ENCODE measurements around the gene ZNF280B. TPM values are rescaled to one million over a fixed set of nuclear protein-coding genes. Genes with fewer than 3 reads are reported as not detected.

Gene ZNF280B
- total and polyA plus RNA-seq, 2 of the 13 experiments (the other 11 are each of a cell fraction or from before 2014, with no cell fraction given) = 3.7 to 3.9 TPM

- Histone ChIP-seq H3K79me2 (ENCODE audit: insufficient read depth, low read length) (no peaks in the 10 kb centered on the region), H3K4me2 (ENCODE audit: low read depth, low read length) (no peak overlapping the region), H2AFZ (ENCODE audit: low read length) (no peak overlapping the region), H3K27ac (ENCODE audit: extremely low read length, insufficient read depth, low read length) (no peak overlapping the region), H4K20me1 (ENCODE audit: insufficient read depth, low read length) (no peaks in the 10 kb centered on the region), H3K9ac (ENCODE audit: insufficient read depth, low read depth, low read length) (no peak overlapping the region), H3K9me3 (ENCODE audit: low read length) (no peaks in the 10 kb centered on the region), H3K4me3 (replicated peaks in 1 of 3; ENCODE audit: insufficient read depth in 1 of 3, low read depth in 2 of 3, low read length in 3 of 3) (no peak overlapping the region), H3K27me3 (ENCODE audit: control insufficient read depth in 1 of 2, insufficient read depth in 2 of 2, low read length in 2 of 2) (peaks cover 0 to 3% of the 10 kb centered on the region in 2 experiments; a peak in 1 of 5 replicates), H3K36me3 (replicated peaks in 1 of 2; ENCODE audit: control insufficient read depth in 1 of 2, insufficient read depth in 2 of 2, low read length in 2 of 2) (no peaks in the 10 kb centered on the region), H3K4me1 (ENCODE audit: insufficient read depth, low read length) (no peaks in the 10 kb centered on the region)
- ChIA-PET POLR2A (no interaction called here), CTCF (ENCODE audit: low intra/inter-chr PET ratio, low total read pairs) (no interaction called here)
- no TSS peak for BruUV-seq (replicated peaks)
- no peak for TF ChIP-seq AHDC1 (CRISPR knock-in tag; IDR thresholded peaks at IDR 0.05; ENCODE audit: borderline replicate concordance)
- in situ Hi-C loops (cut with HindIII; ENCODE audit: extremely low pct_ligation_motif_present, low pct_unique_long_range_greater_than_20kb) = no loop called here
- no peak for FAIRE-seq
- intact Hi-C loops (cut with micrococcal nuclease; ENCODE audit: unreplicated experiment) = no loop called here
- 0% methylated on average over 1 of the region's 1 CpG for WGBS (ENCODE audit: low lambda C conversion rate)
- no peak for ATAC-seq
- DNase-seq (ENCODE audit: low spot score) = no peak
Observed at GRCh38 chr22:22536916-22537315, 28.4 kb upstream of the ZNF280B start.

- Histone ChIP-seq H3K4me2 (ENCODE audit: low read depth, low read length) (no peak overlapping the region), H3K9me3 (ENCODE audit: low read length) (no peaks in the 10 kb centered on the region), H3K27ac (ENCODE audit: extremely low read length, insufficient read depth, low read length) (no peak overlapping the region), H3K36me3 (replicated peaks in 1 of 2; ENCODE audit: control insufficient read depth in 1 of 2, insufficient read depth in 2 of 2, low read length in 2 of 2) (no peaks in the 10 kb centered on the region), H3K27me3 (ENCODE audit: control insufficient read depth in 1 of 2, insufficient read depth in 2 of 2, low read length in 2 of 2) (0 out of 5 replicates have a peak, but pooled peaks cover 0 to 3% of the 10 kb centered on the region in 2 experiments), H2AFZ (ENCODE audit: low read length) (no peak overlapping the region), H3K79me2 (ENCODE audit: insufficient read depth, low read length) (no peaks in the 10 kb centered on the region), H3K4me3 (replicated peaks in 1 of 3; ENCODE audit: insufficient read depth in 1 of 3, low read depth in 2 of 3, low read length in 3 of 3) (no peak overlapping the region), H3K4me1 (ENCODE audit: insufficient read depth, low read length) (no peaks in the 10 kb centered on the region), H3K9ac (ENCODE audit: insufficient read depth, low read depth, low read length) (no peak overlapping the region), H4K20me1 (ENCODE audit: insufficient read depth, low read length) (no peaks in the 10 kb centered on the region)
- 35% methylated on average over 6 of the region's 6 CpGs for WGBS (ENCODE audit: low lambda C conversion rate)
- DNase-seq (ENCODE audit: low spot score) (no peak), ATAC-seq (no peak), FAIRE-seq (no peak)
- intact Hi-C loops (cut with micrococcal nuclease; ENCODE audit: unreplicated experiment) (no loop called here), in situ Hi-C loops (cut with HindIII; ENCODE audit: extremely low pct_ligation_motif_present, low pct_unique_long_range_greater_than_20kb) (no loop called here)
- no peak for TF ChIP-seq ZFP82 (CRISPR knock-in tag; IDR thresholded peaks at IDR 0.05; ENCODE audit: borderline replicate concordance)
- no peak for TF ChIP-seq MNT (IDR thresholded peaks at IDR 0.05)
- no peak for TF ChIP-seq LCORL (IDR thresholded peaks at IDR 0.05)
- no peak for TF ChIP-seq LCORL (CRISPR knock-in tag; IDR thresholded peaks at IDR 0.05)
- no peak for TF ChIP-seq ZBTB4 (CRISPR knock-in tag; IDR thresholded peaks at IDR 0.05; ENCODE audit: borderline replicate concordance)
- POLR2A ChIA-PET = no interaction called here
- BruUV-seq (replicated peaks) = no TSS peak
- CTCF ChIA-PET (ENCODE audit: low intra/inter-chr PET ratio, low total read pairs) = no interaction called here
Observed at GRCh38 chr22:22536515-22536914, 28.0 kb upstream of the ZNF280B start.

Measured in HepG2 (cell line).